HL-60/S4 treated with phorbol 12-myristate 13-acetate at 8.2 ng/mL for 4 days and 3 days (cell line): ENCODE measurements around the gene HIVEP1.

Experiments
- in situ Hi-C: fragments of 300-500 bp; cut with MboI; formaldehyde crosslinking; loops from 2 replicates; pipeline ENCODE4 v1.15.0; 2022; ENCODE audit warnings: low sequenced_read_pairs

Gene HIVEP1

DNA sequence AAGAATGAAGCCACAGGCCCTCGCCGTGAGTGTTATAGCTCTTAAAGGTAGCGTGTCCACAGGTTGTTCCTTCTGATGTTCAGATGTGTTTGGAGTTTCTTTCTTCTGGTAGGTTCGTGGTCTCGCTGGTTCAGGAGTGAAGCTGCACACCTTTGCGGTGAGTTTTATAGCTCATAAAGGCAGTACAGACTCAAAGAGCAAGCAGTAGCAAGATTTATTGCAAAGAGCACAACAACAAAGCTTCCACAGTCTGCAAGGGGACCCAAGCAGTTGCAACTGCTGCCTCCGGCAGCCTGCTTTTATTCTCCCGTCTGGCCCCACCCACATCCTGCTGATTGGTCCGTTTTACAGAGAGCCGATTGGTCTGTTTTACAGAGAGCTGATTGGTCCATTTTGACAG lies 5.2 kb downstream of the HIVEP1 start:
- in situ Hi-C loops: no loop called here

DNA sequence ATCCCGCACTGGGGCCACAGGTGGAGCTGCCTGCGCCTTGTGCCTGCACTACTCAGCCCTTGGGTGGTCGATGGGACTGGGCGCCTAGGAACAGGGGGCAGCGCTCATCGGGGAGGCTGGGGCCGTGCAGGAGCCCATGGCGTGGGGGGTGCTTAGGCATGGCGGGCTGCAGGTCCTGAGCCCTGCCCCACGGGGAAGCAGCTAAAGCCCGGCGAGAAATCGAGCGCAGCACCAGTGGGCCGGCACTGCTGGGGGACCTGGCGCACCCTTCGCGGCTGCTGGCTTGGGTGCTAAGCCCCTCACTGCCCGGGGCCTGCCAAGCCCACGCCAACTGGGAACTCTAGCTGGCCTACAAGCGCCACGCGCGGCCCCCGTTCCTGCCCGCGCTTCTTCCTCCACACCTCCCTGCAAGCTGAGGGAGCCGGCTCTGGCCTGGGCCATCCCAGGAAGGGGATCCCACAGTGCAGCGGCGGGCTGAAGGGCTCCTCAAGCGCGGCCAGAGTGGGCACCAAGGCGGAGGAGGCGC lies 5.8 kb downstream of the HIVEP1 start:
- in situ Hi-C loops: no loop called here

- in situ Hi-C loops: no loop called here
Observed at GRCh38 chr6:12020187-12020791, 8.2 kb downstream of the HIVEP1 start.

DNA sequence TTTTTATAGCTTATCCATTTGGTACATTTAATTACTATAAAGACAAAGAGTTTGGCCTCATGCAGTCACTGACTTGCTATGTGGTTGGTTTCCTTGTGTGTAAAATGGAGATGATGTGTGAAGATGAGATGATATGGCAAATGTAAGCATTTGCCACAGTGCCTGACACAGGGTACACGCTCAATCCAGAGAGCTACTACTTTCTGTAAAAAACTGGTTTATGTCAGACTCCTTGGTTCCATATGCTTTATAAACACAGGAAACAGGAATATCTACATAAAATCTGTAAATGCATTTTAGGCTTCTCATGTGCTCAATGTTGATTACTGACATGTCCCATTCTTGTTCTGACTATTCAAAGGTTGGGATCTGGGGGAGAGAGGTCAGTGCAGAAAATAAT lies 10.4 kb downstream of the HIVEP1 start:
- in situ Hi-C loops: no loop called here

- in situ Hi-C loops: no loop called here
Observed at GRCh38 chr6:12022953-12023388, 10.9 kb downstream of the HIVEP1 start.

GRCh38 chr6:12024216-12024615 lies 12.1 kb downstream of the HIVEP1 start:
- in situ Hi-C loops: no loop called here

GRCh38 chr6:12024699-12025434 lies 12.8 kb downstream of the HIVEP1 start:
- in situ Hi-C loops: no loop called here

GRCh38 chr6:12026120-12026519 lies 14.0 kb downstream of the HIVEP1 start:
- in situ Hi-C loops: no loop called here

DNA sequence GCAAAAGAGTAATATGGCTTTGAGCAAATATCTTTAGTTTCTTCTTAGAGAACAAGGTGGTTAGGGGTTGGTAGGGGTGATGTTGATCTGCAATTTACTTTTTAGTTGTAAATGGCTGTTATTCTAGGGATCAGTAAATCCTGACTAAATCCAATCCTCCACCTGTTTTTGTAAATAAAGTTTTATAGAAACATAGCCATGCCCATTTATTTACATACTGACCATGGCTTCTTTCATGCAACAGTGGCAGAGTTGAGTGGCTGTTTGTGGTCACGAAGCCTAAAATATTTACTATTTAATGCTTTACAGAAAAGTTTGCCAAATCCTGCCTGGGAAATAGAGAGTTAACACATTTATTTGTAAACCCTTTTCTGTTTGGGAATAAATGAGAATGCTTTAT lies 14.7 kb downstream of the HIVEP1 start:
- in situ Hi-C loops: no loop called here

GRCh38 chr6:12028213-12028612 lies 16.1 kb downstream of the HIVEP1 start:
- in situ Hi-C loops: no loop called here

DNA sequence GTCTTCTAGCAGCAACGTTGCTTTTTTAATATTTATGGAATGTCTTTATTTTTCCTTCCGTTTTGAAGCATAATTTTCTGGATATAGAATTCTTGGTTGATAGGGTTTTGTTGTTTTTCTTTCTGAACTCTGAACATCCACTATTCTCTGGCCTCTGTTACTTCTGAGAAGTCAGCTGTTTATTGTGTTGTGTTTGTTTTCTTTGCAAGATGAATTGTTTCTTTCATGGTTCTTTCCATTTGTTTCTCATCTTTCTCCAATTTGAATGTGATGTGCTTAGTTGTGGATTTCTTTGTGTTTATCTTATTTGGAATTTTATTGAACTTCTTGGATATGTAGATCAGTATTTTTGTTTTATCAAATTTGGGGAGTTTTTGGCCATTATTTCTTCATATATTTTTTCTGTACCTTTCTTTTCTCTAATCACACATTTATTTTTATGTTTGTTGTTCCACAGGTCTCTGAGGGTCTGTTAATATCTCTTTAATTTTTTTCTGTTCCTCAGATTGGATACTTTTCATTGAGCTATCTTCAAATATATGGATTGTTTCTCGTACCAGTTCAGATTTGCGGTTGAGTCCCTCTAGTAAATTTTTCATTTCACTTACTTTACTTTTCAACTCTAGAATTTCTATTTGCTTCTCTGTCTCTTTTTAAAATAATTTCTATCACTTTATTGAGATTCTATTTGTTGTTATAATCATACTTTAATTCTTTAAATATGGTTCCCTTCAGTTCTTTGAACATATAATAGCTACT lies 18.0 kb downstream of the HIVEP1 start:
- in situ Hi-C loops: no loop called here

DNA sequence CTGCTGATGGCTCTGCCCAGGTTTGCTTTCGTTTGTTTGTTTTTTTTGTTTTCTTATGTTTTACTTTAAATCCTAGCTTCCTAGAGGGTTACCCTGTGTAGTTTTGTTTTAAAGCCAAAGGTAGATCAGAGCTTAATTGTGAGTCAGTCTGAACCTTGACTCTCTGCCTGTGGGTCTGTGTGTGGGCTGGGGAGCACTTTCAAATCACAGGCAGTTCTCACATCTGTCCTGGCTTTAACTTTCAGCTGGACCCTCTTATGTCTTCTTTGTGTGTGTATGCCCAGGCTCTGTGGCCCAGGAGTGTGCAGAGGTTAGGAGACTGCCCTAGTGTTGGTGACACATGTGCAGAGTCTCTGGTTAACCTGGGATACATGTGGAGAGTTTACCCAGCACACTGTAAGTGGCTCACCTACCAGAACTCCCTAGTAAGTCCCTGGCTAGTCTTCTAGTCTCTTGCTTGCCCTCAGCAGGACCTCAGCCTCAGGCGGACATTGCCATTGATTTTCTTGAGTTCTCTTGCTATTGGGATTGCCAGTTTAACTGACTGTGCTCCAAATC lies 19.0 kb downstream of the HIVEP1 start:
- in situ Hi-C loops: no loop called here

DNA sequence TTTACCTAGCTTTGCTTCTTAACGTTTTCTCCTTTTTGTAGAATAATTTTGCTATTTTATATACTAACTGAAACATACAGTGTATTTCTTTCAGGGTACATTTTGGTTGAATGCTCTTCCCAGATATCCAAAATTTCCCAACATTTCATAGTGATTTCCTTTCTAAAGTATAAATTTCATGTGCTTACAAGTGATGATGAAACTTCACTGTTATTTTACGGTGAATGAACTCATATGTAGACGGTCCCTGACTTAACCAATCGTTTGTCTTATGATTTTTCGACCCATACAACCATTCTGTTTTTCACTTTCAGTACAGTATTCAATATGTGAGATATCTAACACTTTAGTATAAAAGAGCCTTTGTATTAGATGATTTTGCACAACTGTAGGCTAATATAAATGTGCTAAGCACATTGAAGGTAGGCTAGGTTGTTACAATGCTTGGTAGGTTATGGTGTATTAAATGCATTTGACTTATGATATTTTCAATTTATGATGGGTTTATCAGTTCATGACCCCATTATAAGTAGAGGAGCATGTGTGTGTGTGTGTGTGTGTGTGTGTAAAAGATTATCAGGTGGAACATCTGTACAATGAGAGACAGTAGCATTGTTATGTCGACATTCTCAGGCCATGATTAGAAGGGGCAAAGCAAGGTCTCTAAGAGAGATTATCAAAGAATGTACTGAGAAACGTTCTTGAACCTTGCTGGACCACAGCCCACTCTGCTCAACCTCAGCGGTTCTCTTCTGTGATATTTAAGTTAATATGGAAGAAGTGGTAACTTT lies 20.9 kb downstream of the HIVEP1 start:
- in situ Hi-C loops: no loop called here

DNA sequence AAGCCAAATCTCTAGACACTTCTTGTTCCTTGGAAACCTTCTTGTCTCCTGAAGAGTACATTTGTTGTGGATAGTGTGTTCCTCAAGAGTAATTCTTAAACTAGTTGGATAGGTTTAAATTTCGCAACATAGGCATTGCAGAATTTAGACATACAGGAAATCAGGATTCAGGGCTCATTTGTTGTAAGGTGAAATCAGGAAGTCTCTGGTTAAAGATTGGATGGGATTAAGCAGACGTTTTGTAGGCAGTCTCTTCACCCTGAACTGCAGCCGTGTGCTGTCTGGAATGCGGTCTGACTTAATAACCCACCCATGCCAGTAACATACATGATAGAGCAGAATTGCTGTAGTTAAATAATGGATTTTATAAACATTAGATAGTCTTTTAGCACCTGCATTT lies 21.7 kb downstream of the HIVEP1 start:
- in situ Hi-C loops: no loop called here

DNA sequence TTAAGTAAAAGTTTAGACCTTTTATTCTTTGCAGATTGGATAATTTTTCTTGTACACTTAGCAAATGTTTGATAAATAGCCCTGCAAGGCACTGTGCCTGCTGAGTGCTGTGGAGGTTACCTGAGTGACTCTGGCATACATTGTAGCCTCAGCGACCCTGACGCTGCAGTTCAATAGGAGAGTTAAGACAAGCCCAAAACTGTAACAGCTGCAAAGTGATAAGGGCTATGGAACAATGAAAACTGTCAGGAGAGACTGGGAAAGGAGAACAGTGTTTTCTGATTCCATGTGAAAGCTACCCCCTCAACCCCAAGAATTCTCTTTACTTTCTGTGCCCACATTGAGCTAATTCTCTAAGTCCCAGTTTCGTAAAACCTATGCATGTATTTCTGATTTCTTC lies 22.2 kb downstream of the HIVEP1 start:
- in situ Hi-C loops: no loop called here

GRCh38 chr6:12034837-12035236 lies 22.7 kb downstream of the HIVEP1 start:
- in situ Hi-C loops: no loop called here

GRCh38 chr6:12036766-12037165 lies 24.7 kb downstream of the HIVEP1 start:
- in situ Hi-C loops: no loop called here

DNA sequence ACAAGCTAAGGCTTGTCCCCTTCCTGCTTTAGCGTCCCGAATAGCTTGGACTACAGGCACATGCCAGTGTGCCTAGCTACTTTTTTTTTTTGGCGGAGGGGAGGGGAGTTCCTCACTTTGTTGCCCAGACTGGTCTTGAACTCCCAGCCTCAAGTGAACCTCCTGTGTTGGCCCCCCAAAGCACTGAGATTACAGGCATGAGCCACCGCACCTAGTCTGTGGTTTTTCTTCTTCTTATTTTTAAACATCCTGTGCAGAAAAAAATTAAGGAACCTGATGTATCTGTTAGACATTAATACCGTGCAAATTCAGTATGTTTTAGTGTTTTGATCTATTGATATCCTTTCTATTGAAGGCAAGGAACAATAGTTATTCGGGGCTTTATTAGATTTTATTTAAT lies 25.7 kb downstream of the HIVEP1 start:
- in situ Hi-C loops: no loop called here

DNA sequence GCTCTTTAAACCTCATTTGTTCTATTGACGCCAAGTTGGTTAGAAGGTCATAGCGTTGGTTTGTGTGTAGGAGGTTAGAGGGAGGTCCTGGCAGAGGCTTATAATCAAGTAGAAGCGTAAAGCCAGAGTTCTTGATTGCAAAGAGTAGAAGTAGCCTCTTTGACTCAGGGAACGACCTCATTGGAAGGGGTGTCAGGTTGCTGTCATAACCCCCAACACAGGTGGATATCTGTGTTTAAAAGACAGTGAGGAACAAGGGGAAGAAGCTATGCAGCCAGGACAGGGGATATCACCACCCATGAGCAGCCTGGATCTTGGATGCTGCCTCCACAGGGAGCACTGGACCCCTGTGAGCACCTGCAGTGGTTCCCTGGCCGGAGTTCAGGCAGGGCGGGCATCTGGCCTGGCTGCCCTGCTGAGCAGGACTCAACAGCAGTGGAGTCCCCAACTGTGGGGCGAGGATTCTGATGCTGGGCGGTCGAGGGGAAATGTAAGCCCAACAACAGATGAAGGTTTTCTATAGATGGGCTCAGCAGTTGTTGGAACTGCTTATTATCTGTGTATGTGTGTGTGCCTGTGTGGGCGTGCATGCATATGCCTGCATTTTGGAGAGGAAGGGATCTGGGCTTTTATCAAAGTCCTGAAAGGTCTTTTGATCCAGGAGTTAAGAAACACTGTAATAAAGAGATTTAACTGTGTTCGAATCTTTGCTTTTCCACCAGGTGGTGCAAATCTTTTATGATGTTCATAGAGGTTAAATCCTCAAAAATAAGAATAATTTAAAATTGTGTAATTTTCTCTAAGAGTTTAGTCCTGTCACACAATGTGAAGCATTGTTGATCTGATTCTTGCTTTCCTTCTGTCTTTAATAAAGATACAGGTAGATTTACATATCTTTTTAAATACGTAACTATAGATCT lies 27.7 kb downstream of the HIVEP1 start:
- in situ Hi-C loops: no loop called here

GRCh38 chr6:12047304-12047703 lies 35.2 kb downstream of the HIVEP1 start:
- in situ Hi-C loops: no loop called here
